ENCODE results near the gene SLC6A3.

SLC6A3 gene

DNA sequence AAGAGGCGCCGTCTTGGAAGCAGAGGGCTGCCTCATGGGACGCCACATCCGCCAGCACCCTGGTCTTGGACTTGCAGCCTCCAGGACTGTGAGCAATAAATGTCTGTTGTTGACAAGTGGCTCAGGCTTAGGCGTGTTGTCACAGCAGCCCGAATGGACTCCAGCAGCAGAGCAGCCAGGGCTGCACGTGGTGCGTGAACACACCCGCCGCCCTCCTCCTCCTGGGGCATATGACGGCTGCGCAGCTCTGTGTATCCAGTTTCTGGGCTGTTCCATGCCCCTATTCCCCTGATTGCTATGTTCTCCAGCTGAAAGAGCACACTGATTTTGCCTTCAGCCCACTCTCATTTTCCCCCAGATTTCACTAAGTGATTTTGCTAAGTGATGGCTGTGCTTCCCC lies 64.3 kb downstream of the SLC6A3 start:
- no peak for DNase-seq (ENCODE audit: low read depth)
- TF ChIP-seq, protein P1, sequence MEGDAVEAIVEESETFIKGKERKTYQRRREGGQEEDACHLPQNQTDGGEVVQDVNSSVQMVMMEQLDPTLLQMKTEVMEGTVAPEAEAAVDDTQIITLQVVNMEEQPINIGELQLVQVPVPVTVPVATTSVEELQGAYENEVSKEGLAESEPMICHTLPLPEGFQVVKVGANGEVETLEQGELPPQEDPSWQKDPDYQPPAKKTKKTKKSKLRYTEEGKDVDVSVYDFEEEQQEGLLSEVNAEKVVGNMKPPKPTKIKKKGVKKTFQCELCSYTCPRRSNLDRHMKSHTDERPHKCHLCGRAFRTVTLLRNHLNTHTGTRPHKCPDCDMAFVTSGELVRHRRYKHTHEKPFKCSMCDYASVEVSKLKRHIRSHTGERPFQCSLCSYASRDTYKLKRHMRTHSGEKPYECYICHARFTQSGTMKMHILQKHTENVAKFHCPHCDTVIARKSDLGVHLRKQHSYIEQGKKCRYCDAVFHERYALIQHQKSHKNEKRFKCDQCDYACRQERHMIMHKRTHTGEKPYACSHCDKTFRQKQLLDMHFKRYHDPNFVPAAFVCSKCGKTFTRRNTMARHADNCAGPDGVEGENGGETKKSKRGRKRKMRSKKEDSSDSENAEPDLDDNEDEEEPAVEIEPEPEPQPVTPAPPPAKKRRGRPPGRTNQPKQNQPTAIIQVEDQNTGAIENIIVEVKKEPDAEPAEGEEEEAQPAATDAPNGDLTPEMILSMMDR (IDR thresholded peaks at IDR 0.05; ENCODE audit: control insufficient read depth, insufficient read depth, low read depth, low read length, missing control alignments), result no peak
- no peak overlapping the region for H3K4me3 ChIP-seq (ENCODE audit: control insufficient read depth, low read depth, low read length)

DNA sequence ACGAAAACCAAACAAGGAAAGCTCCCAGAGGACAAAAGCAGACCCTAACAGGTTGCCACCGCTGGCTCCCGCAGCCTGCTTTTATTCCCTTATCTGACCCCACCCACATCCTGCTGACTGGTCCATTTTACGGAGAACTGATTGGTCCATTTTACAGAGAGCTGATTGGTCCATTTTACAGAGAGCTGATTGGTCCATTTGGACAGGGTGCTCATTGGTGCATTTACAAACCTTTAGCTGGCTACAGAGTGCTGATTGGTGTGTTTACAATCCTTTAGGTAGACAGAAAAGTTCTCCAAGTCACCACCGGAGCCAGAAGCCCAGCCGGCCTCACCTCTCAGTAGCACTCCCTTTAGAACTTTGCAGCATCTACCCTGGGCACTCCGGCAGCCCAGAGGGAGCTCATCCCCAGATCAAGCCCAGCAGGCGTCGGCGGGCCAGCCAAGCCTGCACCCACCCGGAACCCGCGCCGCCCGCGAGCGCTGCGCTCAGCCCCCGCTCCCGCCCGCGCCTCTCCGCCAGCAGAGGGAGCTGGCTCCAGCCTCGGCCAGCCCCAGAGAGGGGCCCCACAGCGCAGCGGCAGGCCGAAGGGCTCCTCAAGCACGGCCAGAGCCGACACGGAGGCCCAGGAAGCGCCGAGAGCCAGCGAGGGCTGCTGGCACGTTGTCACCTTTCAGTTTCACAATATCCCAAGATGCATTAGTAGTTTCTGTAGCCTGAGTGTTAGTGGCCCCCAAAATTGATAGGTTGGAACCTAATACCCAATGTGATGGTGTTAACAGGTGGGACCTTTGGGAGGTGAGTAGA lies 65.0 kb downstream of the SLC6A3 start:
- no peak overlapping the region for H3K4me3 ChIP-seq (ENCODE audit: control insufficient read depth, low read depth, low read length)
- DNase-seq (ENCODE audit: low read depth), result no peak
- TF ChIP-seq, protein P1 (IDR thresholded peaks at IDR 0.05; ENCODE audit: control insufficient read depth, insufficient read depth, low read depth, low read length, missing control alignments), result no peak

DNA sequence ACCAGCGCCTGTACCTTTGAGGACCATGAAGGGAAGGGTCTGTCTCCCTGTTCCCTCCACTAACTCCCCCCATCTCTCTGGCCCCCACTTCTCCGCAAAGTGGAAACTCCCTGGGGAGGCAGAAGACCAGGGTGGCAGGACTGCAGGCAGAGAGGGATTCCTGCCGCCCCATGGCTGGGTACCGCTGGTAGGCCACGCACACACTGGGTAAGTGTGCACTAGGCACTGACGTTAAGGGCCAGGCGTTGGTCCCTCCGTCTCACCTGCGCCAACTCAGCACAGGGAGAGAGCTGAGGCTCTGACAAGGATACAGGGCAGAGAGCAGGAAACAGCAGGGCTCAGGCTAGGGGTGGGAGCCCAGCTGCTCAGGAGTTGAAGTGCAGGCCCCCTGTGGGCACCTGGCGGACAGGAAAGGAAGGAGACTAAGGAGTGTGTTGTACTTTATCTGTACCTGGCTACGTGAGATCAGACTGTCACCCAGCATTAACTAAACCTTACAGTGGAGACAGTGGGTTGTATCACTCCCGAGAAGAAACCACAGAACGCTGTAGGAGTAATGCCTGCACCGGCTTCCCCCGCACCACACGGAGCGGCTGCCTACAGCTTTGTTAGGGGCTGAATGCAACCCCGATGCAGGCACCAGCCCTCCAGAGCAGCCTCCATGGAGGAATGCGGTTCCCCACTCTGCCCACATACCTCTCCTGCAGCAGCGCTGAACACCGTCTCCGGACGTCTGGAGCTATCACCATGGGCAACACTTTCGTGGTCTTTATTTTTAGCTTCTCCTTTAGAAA lies 66.2 kb downstream of the SLC6A3 start:
- no peak overlapping the region for H3K4me3 ChIP-seq (ENCODE audit: control insufficient read depth, low read depth, low read length)
- TF ChIP-seq, protein P1 (IDR thresholded peaks at IDR 0.05; ENCODE audit: control insufficient read depth, insufficient read depth, low read depth, low read length, missing control alignments), result no peak
- DNase-seq (ENCODE audit: low read depth), result no peak

DNA sequence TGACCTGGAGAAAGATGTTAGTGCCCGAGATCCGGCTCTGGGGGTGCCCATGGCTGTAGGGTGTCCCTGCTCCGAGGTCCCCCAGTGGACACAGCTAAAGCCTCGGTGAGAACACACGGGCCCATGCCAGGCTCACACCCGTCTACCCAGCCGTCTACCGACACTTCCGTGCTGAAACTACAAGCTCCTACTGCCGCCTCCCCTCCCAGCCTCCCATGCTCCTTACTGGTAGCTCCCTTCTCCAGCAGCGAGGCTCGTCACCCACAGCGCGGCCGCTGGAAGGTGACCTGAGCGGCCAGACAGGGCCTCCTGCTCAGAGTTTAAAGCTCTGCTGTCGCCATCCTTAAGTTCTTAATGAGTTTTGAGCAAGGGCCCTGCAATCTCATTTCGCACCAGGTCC lies 67.1 kb downstream of the SLC6A3 start:
- H3K4me3 ChIP-seq (ENCODE audit: control insufficient read depth, low read depth, low read length), result no peak overlapping the region
- no peak for DNase-seq (ENCODE audit: low read depth)
- TF ChIP-seq, protein P1 (IDR thresholded peaks at IDR 0.05; ENCODE audit: control insufficient read depth, insufficient read depth, low read depth, low read length, missing control alignments), result no peak

DNA sequence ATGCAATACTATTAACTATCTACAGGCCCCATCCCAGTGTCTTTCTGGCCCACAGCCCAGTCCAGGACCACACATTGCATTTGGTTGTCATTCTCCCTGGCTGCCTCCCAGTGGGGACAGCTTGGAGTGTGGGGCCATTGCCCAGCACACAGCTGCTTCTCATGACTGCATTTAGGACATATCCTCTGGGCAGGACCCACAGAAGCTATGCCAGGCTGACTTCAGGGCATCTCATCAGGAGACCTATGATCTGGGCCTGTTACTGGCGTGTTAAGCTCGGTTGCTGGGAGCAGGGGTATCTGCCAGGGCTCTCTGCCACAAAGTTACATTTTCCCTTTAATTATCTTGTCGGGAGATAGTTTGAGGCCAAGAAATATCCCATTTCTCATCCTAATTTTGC lies 68.3 kb downstream of the SLC6A3 start:
- TF ChIP-seq, protein P1 (IDR thresholded peaks at IDR 0.05; ENCODE audit: control insufficient read depth, insufficient read depth, low read depth, low read length, missing control alignments), result no peak
- no peak for DNase-seq (ENCODE audit: low read depth)
- H3K4me3 ChIP-seq (ENCODE audit: control insufficient read depth, low read depth, low read length), result no peak overlapping the region

DNA sequence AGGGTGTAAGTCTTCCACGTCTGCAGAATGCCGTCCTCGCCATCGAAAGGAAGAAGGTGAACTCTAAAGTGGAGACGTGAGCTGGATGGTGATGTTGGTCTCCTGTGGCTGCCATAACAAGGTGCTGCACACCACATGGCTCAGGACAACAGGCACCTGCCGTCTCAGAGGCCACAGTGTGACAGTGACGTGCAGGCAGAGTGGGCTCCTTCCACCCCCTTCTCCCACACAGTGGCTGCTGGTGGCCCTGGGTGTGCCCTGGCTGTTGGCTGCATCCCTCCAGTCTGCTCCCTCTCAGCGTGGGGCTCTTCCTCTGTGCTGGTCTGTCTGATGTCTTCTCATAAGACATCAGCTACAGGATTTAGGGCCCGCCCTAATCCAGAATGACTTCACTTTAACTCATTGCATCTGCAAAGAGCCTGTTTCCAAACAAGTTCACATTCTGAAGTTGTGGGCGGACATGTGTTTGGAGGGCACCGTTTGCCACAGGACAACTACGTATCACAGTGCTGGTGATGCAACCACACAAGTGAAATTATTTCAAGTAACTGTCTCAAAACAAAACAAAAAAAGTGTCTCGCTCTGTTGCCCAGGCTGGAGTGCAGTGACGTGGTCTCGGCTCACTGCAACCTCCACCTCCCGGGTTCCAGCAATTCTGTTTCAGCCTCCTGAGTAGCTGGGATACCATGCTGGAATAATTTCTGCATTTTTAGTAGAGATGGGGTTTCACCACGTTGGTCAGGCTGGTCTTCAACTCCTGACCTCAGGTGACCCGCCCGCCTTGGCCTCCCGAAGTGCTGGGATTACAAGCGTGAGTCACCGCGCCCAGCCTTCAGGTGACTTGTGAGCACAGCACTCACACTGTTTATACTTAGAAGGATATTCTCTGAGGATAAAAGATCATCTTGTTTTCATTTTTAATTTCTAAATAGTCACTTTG lies 69.1 kb downstream of the SLC6A3 start:
- no peak overlapping the region for H3K4me3 ChIP-seq (ENCODE audit: control insufficient read depth, low read depth, low read length)
- no peak for DNase-seq (ENCODE audit: low read depth)

More for the DNA sequence above, 69.1 kb downstream of the SLC6A3 start:
- TF ChIP-seq, protein P1 (IDR thresholded peaks at IDR 0.05; ENCODE audit: control insufficient read depth, insufficient read depth, low read depth, low read length, missing control alignments), result no peak

Measured in AG09309 (cell line).